A549 (cell line): Measurements from ENCODE around the gene TUBD1. TPM values are rescaled to one million over a fixed set of nuclear protein-coding genes. Genes with fewer than 3 reads are reported as not detected.

Experiments
- ATOH8 ChIP-seq: fragments of 250-450 bp; sonication (Bioruptor Pico); IDR thresholded peaks from 2 replicates; pipeline ENCODE4 v1.5.0; 2020; ENCODE audit warnings: low read depth, mild to moderate bottlenecking, moderate library complexity
- BHLHE40 ChIP-seq: IDR thresholded peaks from 2 replicates; pipeline ENCODE4 v1.6.1; 2012; ENCODE audit warnings: low read depth, low read length, inconsistent platforms
- CBX8 ChIP-seq: fragments of 200-600 bp; sonication (generic); IDR thresholded peaks from 2 replicates; pipeline ENCODE4 v1.6.1; 2016
- CHD2 ChIP-seq: fragments of 150-350 bp; IDR thresholded peaks from 2 replicates; pipeline ENCODE4 v1.6.1; 2014; ENCODE audit warnings: low read length; ENCODE audit not compliant: partially characterized antibody
- E2F6 ChIP-seq: IDR thresholded peaks from 2 replicates; pipeline ENCODE4 v1.6.1; 2012; ENCODE audit warnings: low read depth, borderline replicate concordance
- EHF ChIP-seq: fragments of 250-450 bp; sonication (Bioruptor Pico); IDR thresholded peaks from 2 replicates; pipeline ENCODE4 v1.5.0; 2020; ENCODE audit warnings: mild to moderate bottlenecking
- EHMT2 ChIP-seq: fragments of 200-600 bp; sonication (generic); IDR thresholded peaks from 2 replicates; pipeline ENCODE4 v1.6.1; 2016; ENCODE audit warnings: antibody characterized with exemption, low read depth, mild to moderate bottlenecking, moderate library complexity
- EP300 ChIP-seq, 2 experiments: fragments of >200 bp; sonication (Bioruptor Twin); formaldehyde crosslinking; IDR thresholded peaks; 2 replicates in 1 of 2; 3 replicates in 1 of 2; pipeline ENCODE4 v1.6.1; 2016 to 2017
- FOSB ChIP-seq: fragments of 250-450 bp; sonication (Bioruptor Pico); IDR thresholded peaks from 2 replicates; pipeline ENCODE4 v1.5.0; 2020; ENCODE audit warnings: mild to moderate bottlenecking, moderate library complexity
- FOSL2 ChIP-seq, 2 experiments: fragments of 450-650 bp in 1 of 2; fragments of >200 bp in 1 of 2; sonication (Bioruptor Twin) in 1 of 2; formaldehyde crosslinking; IDR thresholded peaks; 2 replicates each; pipeline versions ENCODE4 v1.5.0 to v1.6.1; 2016 to 2020; ENCODE audit warnings: mild to moderate bottlenecking in 1 of 2, moderate library complexity in 1 of 2
- HOXA7 ChIP-seq: fragments of 250-450 bp; sonication (Bioruptor Pico); IDR thresholded peaks from 2 replicates; pipeline ENCODE4 v1.5.0; 2020; ENCODE audit warnings: mild to moderate bottlenecking, moderate library complexity
- HOXB13 ChIP-seq: fragments of 250-450 bp; sonication (Bioruptor Pico); IDR thresholded peaks from 2 replicates; pipeline ENCODE4 v1.5.0; 2020; ENCODE audit warnings: low read depth, mild to moderate bottlenecking, moderate library complexity
- HOXB5 ChIP-seq: fragments of 250-450 bp; sonication (Bioruptor Pico); IDR thresholded peaks from 2 replicates; pipeline ENCODE4 v1.5.0; 2020; ENCODE audit warnings: mild to moderate bottlenecking, moderate library complexity
- KDM1A ChIP-seq: fragments of 200-600 bp; sonication (generic); IDR thresholded peaks from 2 replicates; pipeline ENCODE4 v1.6.1; 2016; ENCODE audit warnings: low read depth, mild to moderate bottlenecking
- KDM5A ChIP-seq: fragments of 200-600 bp; sonication (generic); IDR thresholded peaks from 2 replicates; pipeline ENCODE4 v1.6.1; 2016; ENCODE audit warnings: antibody characterized with exemption, mild to moderate bottlenecking
- MAZ ChIP-seq: fragments of 150-350 bp; IDR thresholded peaks from 2 replicates; pipeline ENCODE4 v1.6.1; 2014; ENCODE audit warnings: antibody characterized with exemption, low read depth, low read length, borderline replicate concordance
- POLR2A ChIP-seq: IDR thresholded peaks from 2 replicates; pipeline ENCODE4 v1.6.1; 2012; ENCODE audit warnings: mild to moderate bottlenecking, low read length
- POLR2AphosphoS2 ChIP-seq: conservative IDR thresholded peaks from 2 replicates; pipeline ENCODE4 v1.6.1; 2012; ENCODE audit warnings: low read length, improper control_type of control experiment, inconsistent platforms
- RARB ChIP-seq: fragments of 250-450 bp; sonication (Bioruptor Pico); IDR thresholded peaks from 2 replicates; pipeline ENCODE4 v1.8.0; 2021; ENCODE audit warnings: mild to moderate bottlenecking, moderate library complexity
- REST ChIP-seq: fragments of 200-600 bp; sonication (generic); IDR thresholded peaks from 2 replicates; pipeline ENCODE4 v1.6.1; 2016; ENCODE audit warnings: antibody characterized with exemption, mild to moderate bottlenecking, moderate library complexity
- RNF2 ChIP-seq: fragments of 200-600 bp; sonication (generic); IDR thresholded peaks from 2 replicates; pipeline ENCODE4 v1.6.1; 2016; ENCODE audit warnings: low read depth, mild to moderate bottlenecking, antibody characterized with exemption, moderate library complexity, borderline replicate concordance
- SMC3 ChIP-seq: fragments of >200 bp; sonication (Bioruptor Twin); formaldehyde crosslinking; IDR thresholded peaks from 3 replicates; pipeline ENCODE4 v1.6.1; 2018; ENCODE audit warnings: inconsistent platforms
- ZFP36 ChIP-seq: fragments of 450-650 bp; IDR thresholded peaks from 2 replicates; pipeline ENCODE4 v1.6.1; 2014; ENCODE audit warnings: borderline replicate concordance; ENCODE audit not compliant: partially characterized antibody
- ZNF302 ChIP-seq: fragments of 250-450 bp; sonication (Bioruptor Pico); IDR thresholded peaks from 2 replicates; pipeline ENCODE4 v1.9.0; 2021; ENCODE audit warnings: inconsistent platforms, mild to moderate bottlenecking, moderate library complexity
- polyA plus RNA-seq, 4 experiments: library from polyadenylated mRNA; depleted of rRNA in 3 of 4; stranded (reverse); fragments of >200 nt; fragmentation: RNase III in 1 of 4; extraction: RNeasy Plus Mini Kit Qiagen cat#74134 plus additional on column Dnase treatment in 1 of 4; gene quantifications; 2 replicates in 3 of 4; 3 replicates in 1 of 4; pipeline ENCODE4 v1.2.3, GENCODE V29; 2011 to 2017

TUBD1 gene
- polyA plus RNA-seq, 2 of the 4 experiments (the other 2 are of a cell fraction): 15.9 to 24.4 TPM

GRCh38 chr17:59837308-59838051, 55.3 kb downstream of the TUBD1 start (continued):
- TF ChIP-seq CHD2: peak; percentile 51
- TF ChIP-seq ATOH8 (CRISPR knock-in tag): peak; percentile 98
- peak; percentile 71; the same call in 1 of the 2 replicates for TF ChIP-seq POLR2AphosphoS2
- TF ChIP-seq ZFP36: peak; percentile 42
- 0 out of 3 replicates have a peak, but pooled peaks have one; percentile 45 for TF ChIP-seq SMC3
- no peak for TF ChIP-seq CBX8
- TF ChIP-seq FOSB (CRISPR knock-in tag): peak; percentile 91
- peak; percentile 99 for TF ChIP-seq EHF
- TF ChIP-seq MAZ: peak; percentile 60; the same call in 1 of the 2 replicates
- TF ChIP-seq EP300 (IDR thresholded peaks at IDR 0.05): peak; percentile 100
- TF ChIP-seq RNF2: no peak
- TF ChIP-seq KDM1A: no peak
- peak; percentile 44; the same call in 1 of the 2 replicates for TF ChIP-seq E2F6
- TF ChIP-seq ZNF302: peak; percentile 96
- TF ChIP-seq BHLHE40: no peak
- peak; percentile 98 for TF ChIP-seq HOXB5 (CRISPR knock-in tag)
- no peak; the same call in 1 of the 2 replicates for TF ChIP-seq REST
- no peak for TF ChIP-seq KDM5A
- TF ChIP-seq FOSL2 (IDR thresholded peaks at IDR 0.05): peak; percentile 98
- peak; percentile 98 for TF ChIP-seq FOSL2 (CRISPR knock-in tag; IDR thresholded peaks at IDR 0.05)
- peak; percentile 90 for TF ChIP-seq RARB (CRISPR knock-in tag)
- TF ChIP-seq HOXB13 (CRISPR knock-in tag): peak; percentile 98
- no peak; the same call in 1 of the 2 replicates for TF ChIP-seq POLR2A
- TF ChIP-seq EHMT2: no peak
- peak; percentile 93 for TF ChIP-seq HOXA7 (CRISPR knock-in tag)
